HG03521 (cell line): ENCODE results near the gene UQCRFS1.

Source experiments
- ATAC-seq: cut with Tn5 transposase; IDR thresholded peaks from one replicate; pipeline ENCODE4 v1.9.1; 2021; ENCODE audit warnings: mild to moderate bottlenecking, moderate library complexity; ENCODE audit not compliant: unreplicated experiment

UQCRFS1 gene

GRCh38 chr19:29170554-29170953 lies 42.4 kb downstream of the UQCRFS1 start:
- no peak for ATAC-seq

- ATAC-seq, result no peak
Observed at GRCh38 chr19:29162694-29163093, 50.3 kb downstream of the UQCRFS1 start.

- ATAC-seq, result no peak
Observed at GRCh38 chr19:29155683-29156082, 57.3 kb downstream of the UQCRFS1 start.
